GM21529 (cell line): ENCODE data around the gene CPPED1.

Experiments used
- ATAC-seq: cut with Tn5 transposase; IDR thresholded peaks from one replicate; pipeline ENCODE4 v1.9.1; 2021; ENCODE audit not compliant: unreplicated experiment

CPPED1 gene

DNA sequence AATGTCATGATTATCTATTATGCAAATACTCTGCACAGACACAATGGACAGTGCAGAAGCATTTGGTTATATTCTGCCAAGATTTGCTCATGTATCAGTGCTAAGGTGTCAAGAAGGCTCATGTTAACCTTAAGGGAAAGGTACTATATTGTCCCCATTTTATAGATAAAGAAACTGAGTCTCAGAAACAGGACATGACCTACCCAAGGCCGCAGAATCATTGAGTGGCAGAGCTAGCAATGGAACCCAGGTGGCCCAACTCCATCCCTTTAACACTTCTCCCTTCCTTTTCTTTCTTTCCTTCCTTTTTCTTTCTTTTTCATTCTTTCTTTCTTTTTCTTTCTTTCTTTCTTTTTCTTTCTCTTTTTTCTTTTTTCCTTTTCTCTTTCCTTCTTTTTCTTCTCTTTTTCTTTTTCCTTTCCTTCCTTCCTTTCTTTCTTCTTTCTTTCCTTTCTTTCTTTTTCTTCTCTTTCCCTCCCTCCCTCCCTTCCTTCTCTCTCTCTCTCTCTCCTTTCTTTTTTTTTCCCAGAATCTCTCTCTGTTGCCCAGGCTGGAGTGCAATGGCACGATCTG lies 149.8 kb downstream of the CPPED1 start:
- no peak for ATAC-seq

DNA sequence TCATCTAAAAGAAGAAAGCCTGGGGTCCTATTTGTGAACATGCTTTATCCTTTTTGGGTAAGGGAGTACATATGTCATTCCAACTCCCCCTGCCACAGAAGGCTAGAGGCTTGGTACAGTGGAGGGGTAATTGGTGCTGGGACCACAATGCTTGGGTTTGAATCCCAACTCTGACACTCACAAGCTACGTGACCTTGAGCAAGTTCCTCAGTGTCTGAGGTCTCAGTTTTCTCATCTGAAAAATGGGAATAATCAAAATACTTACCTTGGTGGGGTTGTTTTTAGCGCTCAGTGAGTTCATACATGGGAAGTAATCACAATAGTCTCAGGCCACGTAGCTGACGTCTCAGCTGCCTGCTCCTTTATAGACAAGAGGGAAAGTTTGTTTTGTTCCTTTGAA lies 150.8 kb downstream of the CPPED1 start:
- no peak for ATAC-seq

DNA sequence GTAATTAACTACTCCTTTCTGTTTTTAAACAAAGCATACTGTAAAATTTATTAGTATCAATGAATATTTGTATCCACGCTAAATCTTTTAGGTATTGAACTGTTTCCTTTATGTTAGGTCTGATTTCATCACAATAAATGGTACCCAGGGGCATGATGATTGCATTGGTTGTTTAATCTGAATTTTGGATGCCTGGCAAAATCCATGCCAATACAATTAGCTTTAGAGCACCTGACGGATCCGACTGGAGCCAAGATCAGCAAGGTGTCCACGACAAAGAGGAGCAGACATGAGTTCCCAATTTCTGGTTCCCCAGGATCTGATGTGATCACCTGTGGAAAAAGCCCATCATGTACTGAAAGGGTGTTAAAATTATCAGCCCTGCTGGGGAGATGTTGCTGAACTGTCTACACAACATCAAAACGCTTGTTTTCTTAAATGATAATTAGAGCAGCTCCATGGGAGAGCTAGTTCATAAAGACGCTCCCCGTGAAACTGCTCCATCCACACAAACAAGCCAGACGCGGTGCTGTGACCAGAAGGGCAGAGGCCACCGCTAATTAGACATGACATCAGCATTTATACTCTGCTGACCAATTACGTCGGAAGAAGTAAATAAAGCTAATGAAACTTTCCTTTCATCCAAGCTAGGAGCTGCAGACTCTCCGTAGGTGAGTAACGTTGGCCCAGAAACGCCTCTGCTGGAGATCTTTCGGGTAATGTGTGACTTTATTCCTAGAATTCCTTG lies 151.7 kb downstream of the CPPED1 start:
- ATAC-seq, result no peak

DNA sequence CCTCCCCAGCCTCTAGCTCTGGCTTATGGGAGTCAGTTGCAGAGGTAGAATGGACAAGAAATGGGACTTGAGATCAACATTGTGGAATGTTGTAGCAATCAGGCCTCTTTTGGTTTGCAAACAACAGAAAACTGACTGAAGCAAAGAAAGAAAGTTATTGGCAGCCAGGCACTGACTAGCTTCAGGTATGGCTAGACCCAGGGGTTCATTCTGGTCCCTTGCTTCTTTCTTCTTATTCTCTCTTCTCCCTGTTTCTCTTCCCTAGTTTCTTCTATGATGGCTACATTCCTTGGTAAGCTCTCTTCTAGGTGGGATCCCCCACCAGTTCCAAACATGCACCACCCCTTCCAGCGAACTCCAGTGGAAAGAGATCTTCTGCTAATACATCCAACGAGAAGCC lies 154.3 kb downstream of the CPPED1 start:
- ATAC-seq, result no peak

DNA sequence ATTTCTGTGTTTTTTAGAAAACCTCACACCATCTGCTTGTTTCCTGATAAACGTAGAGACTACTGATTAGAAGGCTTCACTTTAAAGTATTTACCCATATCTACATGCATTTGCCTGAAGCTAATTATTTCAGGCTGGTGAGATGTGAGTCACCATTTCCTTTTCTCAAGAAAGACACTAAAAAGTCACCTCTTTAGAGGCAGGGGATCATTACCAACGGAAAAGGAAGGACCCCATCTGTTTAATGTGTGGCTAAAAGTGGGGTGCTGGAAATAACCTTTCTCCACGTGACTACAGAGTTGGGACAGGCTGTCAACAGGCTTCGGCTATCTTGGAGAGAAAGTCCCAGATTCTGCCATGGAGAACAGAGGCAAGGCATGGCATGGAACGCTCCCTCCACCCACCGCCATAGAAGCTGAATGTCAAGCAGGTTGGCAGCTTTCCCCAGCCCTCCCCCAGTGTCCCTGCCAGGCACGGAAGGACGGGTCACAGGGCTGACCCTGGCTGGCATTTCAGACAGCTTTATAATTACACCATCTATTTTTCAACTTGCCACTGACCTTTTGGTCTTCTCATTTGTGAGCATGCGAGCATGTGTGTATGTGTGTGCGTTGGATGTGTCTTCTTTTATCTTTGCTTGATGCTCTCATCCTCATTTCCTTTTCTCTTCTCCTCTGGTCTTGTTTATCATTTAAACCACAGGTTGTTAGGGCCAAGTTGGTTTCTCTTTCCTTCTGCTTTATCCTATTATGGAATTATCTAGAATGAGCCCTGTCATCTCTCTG lies 157.0 kb downstream of the CPPED1 start:
- ATAC-seq, result no peak

DNA sequence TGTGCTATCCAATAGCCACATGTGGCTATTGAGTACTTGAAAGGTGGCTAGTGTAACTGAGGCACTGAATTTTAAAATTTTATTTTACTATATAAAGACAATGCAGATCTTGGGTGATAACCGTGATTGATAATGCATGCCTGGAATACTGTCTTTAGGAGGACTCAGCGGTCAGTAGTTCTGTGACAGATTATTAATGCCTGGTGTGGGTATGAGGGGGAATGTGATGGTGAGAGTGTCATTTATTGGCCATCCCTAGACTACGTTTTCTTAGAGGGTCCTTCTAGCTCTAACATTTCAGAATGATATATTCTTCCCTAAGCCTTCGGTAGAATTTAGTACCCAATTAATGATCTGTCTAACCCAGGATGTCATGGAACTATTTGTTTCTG lies 157.6 kb downstream of the CPPED1 start:
- no peak for ATAC-seq

DNA sequence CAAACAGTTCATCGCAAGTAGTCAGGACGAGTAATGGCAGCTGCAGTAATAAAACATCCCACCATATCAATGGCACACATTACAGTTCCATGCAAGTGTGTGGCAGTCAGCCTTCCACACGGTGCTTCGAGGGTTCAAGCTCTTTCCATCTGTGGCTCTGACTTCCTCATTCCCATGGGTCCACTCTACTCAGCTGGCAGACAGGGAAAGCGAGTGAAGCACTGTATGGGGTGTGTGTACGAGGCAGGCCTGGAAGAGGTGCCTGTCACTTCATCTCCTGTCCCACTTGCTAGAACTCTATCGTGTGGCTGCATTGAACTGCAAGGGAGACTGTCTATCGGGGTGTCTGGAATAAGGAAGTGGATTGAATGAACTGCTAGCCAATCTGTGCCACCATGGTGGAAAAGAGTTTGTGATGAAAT lies 160.6 kb downstream of the CPPED1 start:
- ATAC-seq, result no peak

DNA sequence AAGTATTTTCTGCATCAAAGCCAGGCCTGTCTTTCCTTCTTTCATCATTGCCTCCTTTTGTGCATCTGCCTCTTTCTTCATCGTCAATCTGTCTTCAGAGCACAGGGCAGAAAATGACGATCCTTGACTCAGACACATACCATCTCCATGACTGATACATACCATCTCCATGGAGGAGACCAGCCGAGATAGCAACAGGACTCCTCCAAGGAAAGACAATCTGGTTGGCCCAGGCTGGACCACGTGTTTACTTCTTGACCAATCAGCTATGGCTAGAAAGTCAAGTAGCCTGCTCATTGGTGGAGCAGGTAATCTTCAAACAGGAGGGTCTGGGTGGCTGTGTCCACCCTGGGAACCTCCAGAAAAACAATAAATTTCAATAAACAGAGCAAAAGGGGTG lies 164.6 kb downstream of the CPPED1 start:
- ATAC-seq, result no peak

DNA sequence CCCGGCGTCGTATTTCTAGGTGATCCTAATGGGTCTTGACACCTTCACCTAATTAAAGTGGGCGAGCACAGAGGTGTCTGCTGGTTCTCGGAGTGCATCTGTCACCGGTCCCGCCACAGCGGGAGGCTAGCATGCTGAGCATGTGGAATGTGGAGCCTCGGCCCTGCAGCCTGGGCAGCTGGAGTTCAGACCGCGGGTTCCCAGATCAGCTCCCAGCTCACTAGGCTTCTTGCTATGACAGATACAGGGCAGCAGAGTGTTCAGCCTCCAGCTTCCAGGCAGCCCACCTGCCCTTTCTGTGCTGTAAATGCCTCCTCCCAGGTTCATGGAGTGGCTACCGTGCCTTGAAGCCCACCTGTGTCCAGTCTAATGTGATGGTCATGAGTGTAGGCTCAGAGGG lies 166.7 kb downstream of the CPPED1 start:
- ATAC-seq, result no peak

DNA sequence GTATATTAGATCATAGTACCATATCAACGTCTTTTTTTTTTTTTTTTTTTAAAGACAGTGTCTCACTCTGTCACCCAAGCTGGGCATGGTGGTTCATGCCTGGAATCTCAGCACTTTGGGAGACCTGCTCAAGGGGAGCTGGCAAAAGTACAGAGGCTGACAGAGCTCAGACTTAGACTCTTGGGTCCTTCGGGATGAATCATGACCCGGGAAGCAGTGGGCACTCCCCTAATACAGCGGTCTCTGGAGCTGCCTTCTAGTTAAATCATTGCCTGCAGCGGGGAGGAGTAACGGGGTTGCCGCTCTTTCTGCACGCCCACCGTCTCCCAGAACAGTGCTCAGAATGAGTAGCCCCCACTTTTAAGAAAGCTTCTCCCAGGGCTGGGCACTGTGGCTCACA lies 174.4 kb downstream of the CPPED1 start:
- no peak for ATAC-seq

DNA sequence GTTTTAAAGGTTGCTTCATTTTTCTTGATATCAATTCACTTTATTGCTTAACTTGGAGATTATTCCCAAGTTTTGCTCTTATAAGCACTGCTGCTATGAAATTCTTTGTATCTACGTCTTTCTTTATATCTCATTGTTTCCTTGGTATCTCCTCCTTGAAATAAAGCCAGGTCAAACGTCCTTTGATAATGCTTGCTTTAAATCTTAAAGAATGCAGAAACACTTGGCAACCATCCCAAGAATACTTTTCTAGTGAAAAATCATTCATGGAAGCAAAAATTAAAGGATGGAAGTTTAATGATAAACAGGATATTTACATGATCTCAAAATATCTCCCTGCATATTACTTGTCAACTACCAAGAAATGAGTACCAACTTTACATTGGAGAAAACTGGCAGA lies 175.2 kb downstream of the CPPED1 start:
- ATAC-seq, result no peak

DNA sequence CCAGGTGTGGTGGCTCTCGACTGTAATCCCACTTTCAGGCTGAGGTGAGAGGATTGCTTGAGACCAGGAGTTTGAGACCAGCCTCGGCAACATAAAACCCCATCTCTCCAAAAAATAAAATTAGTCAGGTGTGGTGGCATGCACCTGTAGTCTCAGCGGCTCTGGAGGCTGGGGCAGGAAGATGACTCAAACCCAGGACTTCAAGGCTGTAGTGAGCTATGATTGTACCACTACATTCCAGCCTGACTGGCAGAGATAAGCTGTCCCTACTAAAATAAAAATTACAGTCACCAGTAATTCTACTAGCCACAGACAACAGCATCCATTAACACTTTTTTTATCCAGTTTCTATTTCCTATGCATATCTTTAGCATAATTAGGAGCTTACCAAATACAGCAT lies 176.3 kb downstream of the CPPED1 start:
- ATAC-seq, result no peak

DNA sequence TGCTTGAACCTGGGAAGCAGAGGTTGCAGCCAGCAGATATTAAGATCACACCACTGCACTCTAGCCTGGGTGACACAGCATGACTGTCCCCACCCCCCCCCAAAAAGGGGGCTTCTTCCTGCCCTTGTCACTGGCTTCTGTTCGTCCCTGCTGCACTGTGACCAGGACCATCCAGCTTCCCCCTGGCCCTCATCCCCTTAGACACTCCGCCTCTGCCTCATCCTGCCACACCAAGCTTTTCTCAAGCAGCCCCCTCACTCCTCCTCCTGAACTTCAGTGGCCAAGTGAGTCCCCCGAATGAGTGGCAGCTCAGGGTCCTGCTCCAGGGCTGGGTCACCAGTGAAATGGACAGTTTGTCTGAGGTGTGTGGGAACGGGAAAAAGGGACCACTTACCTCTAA lies 177.3 kb downstream of the CPPED1 start:
- ATAC-seq, result no peak

DNA sequence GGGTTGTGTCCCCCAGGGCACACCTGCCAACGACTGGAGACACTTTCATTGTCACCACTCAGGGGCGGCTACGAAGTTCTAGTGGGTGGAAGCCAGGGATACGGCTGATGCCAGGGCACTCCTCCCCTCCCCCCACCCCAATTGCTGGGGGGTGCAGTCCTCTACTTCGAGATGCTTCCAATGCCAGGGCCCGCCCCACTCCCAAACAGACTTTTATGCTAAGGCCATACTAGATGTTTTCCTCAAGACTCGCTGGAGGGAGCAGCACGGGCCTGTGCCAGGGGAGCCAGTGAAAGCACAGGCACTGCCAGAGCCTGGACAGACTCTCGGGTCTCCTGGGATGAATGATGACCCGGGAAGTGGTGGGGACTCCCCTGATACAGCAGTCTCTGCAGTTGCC lies 178.0 kb downstream of the CPPED1 start:
- no peak for ATAC-seq

DNA sequence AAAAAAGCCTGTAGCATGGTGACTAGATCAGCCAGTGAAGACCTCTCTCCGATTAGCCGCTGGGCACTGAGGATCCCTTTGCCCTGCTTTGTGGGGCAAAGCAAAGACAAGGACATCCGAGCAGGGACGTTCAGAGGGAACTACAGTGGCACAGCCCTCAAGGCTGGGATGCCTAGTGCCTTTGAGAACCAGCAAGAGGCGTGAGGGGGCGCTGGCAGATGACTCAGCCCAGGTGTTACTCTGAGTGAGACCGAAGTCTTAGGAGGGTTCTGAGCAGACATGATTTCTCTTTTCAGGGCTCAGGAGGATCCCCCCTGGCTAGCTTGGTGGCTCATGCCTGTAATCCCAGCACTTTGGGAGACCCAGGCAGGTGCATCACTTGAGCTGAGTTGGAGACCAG lies 178.6 kb downstream of the CPPED1 start:
- ATAC-seq, result no peak

DNA sequence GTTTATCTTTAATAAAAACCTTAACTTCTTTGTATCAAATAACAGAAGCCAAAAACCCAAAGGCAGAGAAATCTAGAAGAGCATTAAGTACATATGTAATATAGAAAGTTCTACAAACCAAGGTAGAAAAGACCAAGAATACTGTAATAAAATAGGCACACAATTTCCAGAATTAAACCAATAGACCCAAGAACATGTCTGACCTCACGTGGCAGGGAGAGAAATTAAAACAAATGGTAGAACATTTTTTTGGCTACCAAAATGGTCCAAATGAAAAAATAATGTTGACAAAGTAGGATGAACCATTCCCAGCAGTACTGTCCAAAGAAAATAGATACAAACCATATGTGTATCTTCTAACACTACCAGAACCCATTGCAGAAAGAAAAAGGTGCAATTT lies 183.5 kb downstream of the CPPED1 start:
- no peak for ATAC-seq

DNA sequence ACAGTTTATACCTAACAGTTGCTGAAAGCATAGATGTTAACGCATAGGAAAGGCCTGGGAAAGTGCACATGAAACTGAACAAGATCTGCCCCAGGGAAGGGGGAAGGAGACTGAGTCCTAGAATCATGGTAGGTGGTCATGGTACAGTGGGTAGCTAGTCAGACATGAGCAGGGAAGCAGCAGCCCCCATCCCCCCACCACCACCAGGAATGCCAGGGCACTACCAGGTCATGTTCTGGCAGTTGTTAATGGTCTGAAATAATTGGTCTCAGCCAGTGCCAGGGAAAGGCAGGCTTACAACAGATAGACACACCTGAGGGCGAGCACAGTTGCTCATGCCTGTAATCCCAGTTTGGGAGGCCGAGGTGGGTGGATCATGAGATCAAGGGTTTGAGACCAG lies 185.2 kb downstream of the CPPED1 start:
- no peak for ATAC-seq

DNA sequence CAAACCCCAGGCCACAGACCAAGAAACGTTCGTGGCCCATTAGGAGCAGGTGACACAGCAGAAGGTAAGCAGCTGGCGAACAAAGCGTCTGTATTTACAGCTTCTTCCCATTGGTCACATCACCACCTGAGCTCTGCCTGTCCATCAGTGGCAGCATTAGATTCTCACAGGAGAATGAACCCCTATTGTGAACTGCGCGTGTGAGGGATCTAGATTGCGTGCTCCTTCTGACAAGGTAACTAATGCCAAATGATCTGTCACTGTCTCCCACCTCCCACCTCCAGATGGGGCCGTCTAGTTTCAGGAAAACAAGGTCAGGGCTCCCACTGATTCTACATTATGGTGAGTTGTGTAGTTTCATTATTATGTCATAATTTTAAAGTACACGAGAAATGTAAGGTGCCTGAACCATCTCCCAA lies 186.3 kb downstream of the CPPED1 start:
- ATAC-seq, result no peak

DNA sequence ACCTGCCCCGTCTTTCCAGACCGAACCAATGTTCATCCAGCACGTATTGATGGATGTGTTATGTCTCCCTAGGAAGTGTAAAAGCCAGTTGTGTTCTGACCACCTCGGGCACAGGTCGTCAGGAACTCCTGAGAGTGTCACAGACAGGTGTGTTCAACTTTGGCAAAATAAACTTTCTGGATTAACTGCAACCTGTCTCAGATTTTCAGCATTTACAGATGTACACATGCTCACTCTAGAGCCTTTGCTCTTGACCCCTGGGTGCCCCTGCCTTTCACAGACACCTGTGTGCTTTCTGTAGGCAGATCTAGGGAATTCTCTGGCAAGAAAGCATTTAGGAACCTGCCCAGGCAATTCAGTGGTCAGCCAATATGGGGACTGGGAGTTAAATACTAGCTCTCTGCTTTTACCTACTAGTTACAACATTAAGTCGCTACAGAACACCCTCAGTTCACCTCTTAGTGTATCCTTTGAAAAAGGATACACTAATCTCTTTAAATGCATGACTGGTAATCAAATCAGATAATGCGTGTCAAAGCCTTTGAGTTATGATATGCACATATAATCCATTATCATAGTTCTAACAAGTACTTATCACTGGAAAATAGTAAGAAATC lies 188.9 kb downstream of the CPPED1 start:
- no peak for ATAC-seq

DNA sequence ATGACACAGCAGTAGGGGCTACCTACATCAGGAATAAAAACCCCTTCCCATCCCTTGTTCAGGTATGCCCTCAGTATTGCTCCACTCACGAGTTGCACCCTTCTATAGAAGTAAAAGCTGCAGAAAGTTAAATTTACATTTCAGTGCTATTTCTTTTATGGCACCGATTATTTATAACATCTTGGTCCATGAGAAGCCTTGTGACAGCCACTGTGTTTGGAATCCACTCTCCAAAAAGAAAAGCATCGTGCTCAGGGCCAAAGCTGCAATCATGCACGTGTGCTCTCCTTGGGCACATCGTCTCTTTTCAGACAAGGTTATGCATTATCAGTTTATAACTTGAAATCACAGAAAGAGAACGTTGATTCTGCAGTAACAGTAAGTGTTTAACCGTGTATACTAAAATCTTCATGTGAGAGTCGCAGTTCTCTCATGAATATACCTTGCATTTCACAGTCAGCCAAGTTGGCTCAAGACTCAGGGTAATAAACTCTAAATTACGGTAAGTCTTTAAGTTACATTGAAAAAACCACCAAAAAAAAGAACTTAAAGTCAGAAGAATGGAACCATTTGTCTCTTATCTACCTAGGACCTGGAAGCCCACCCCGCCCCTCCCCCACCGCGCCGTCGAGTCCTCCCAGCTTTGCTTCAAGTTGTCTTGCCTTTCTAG lies 189.6 kb downstream of the CPPED1 start:
- no peak for ATAC-seq
